ENCODE results near the gene AZU1.

DNA sequence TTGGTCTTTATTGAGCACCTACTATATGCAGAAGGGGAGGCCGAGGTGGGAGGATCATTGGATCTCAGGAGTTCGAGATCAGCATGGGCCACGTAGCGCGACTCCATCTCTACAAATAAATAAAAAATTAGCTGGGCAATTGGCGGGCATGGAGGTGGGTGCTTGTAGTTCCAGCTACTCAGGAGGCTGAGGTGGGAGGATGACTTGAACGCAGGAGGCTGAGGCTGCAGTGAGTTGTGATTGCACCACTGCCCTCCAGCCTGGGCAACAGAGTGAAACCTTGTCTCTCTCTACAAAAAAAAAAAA lies 35.6 kb downstream of the AZU1 start:
- TF ChIP-seq JUND (IDR thresholded peaks at IDR 0.05) (no peak), EZH2 (IDR thresholded peaks at IDR 0.05) (no peak)
- TF ChIP-seq, protein P1, sequence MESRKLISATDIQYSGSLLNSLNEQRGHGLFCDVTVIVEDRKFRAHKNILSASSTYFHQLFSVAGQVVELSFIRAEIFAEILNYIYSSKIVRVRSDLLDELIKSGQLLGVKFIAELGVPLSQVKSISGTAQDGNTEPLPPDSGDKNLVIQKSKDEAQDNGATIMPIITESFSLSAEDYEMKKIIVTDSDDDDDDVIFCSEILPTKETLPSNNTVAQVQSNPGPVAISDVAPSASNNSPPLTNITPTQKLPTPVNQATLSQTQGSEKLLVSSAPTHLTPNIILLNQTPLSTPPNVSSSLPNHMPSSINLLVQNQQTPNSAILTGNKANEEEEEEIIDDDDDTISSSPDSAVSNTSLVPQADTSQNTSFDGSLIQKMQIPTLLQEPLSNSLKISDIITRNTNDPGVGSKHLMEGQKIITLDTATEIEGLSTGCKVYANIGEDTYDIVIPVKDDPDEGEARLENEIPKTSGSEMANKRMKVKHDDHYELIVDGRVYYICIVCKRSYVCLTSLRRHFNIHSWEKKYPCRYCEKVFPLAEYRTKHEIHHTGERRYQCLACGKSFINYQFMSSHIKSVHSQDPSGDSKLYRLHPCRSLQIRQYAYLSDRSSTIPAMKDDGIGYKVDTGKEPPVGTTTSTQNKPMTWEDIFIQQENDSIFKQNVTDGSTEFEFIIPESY (IDR thresholded peaks at IDR 0.05; ENCODE audit: extremely low read depth, insufficient replicate concordance, low read length), result no peak
- TF ChIP-seq, protein P2, sequence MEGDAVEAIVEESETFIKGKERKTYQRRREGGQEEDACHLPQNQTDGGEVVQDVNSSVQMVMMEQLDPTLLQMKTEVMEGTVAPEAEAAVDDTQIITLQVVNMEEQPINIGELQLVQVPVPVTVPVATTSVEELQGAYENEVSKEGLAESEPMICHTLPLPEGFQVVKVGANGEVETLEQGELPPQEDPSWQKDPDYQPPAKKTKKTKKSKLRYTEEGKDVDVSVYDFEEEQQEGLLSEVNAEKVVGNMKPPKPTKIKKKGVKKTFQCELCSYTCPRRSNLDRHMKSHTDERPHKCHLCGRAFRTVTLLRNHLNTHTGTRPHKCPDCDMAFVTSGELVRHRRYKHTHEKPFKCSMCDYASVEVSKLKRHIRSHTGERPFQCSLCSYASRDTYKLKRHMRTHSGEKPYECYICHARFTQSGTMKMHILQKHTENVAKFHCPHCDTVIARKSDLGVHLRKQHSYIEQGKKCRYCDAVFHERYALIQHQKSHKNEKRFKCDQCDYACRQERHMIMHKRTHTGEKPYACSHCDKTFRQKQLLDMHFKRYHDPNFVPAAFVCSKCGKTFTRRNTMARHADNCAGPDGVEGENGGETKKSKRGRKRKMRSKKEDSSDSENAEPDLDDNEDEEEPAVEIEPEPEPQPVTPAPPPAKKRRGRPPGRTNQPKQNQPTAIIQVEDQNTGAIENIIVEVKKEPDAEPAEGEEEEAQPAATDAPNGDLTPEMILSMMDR (IDR thresholded peaks at IDR 0.05 in 2 of 3, conservative IDR thresholded peaks at IDR 0.05 in 1 of 3; ENCODE audit: borderline replicate concordance in 1 of 3, insufficient read depth in 1 of 3, low read depth in 2 of 3, low read length in 2 of 3), result no peak
- TF ChIP-seq, protein P3, sequence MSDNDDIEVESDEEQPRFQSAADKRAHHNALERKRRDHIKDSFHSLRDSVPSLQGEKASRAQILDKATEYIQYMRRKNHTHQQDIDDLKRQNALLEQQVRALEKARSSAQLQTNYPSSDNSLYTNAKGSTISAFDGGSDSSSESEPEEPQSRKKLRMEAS (IDR thresholded peaks at IDR 0.05), result no peak

Data from HCT116 (cell line).